Measurements from ENCODE around the gene XRCC2.
"Not testable (repeated sequence)": the region's sequence is repeated elsewhere in the genome, so short reads cannot be mapped to it uniquely, and the experiment has no call there.

Gene XRCC2

GRCh38 chr7:152664636-152665035, 11.3 kb downstream of the XRCC2 start:
- no peak for DNase-seq (ENCODE audit: low spot score)

- no peak for DNase-seq (ENCODE audit: low spot score)
Measured at GRCh38 chr7:152663931-152664330, 12.0 kb downstream of the XRCC2 start.

- peak; percentile 47 for DNase-seq (ENCODE audit: low spot score)
Measured at GRCh38 chr7:152663148-152663740, 12.7 kb downstream of the XRCC2 start.

- no peak for DNase-seq (ENCODE audit: low spot score)
Measured at GRCh38 chr7:152661479-152661878, 14.5 kb downstream of the XRCC2 start.

- no peak for DNase-seq (ENCODE audit: low spot score)
Measured at GRCh38 chr7:152660021-152660420, 15.9 kb downstream of the XRCC2 start.

- no peak for DNase-seq (ENCODE audit: low spot score)
Measured at GRCh38 chr7:152654971-152655370, 21.0 kb downstream of the XRCC2 start.

GRCh38 chr7:152649220-152649619, 26.7 kb downstream of the XRCC2 start:
- DNase-seq (ENCODE audit: low spot score) = no peak

- DNase-seq (ENCODE audit: low spot score) = no peak
Measured at GRCh38 chr7:152647009-152647408, 28.9 kb downstream of the XRCC2 start.

GRCh38 chr7:152646579-152646978, 29.4 kb downstream of the XRCC2 start:
- not testable (repeated sequence) for DNase-seq (ENCODE audit: low spot score)

- no peak for DNase-seq (ENCODE audit: low spot score)
Measured at GRCh38 chr7:152643979-152644559, 31.9 kb downstream of the XRCC2 start.

GRCh38 chr7:152641384-152641783, 34.6 kb downstream of the XRCC2 start:
- no peak for DNase-seq (ENCODE audit: low spot score)

- DNase-seq (ENCODE audit: low spot score) = no peak
Measured at GRCh38 chr7:152640829-152641228, 35.1 kb downstream of the XRCC2 start.

- no peak for DNase-seq (ENCODE audit: low spot score)
Measured at GRCh38 chr7:152637920-152638580, 37.9 kb downstream of the XRCC2 start.

- DNase-seq (ENCODE audit: low spot score) = no peak
Measured at GRCh38 chr7:152637161-152637560, 38.8 kb downstream of the XRCC2 start.

- no peak for DNase-seq (ENCODE audit: low spot score)
Measured at GRCh38 chr7:152636441-152636840, 39.5 kb downstream of the XRCC2 start.

GRCh38 chr7:152633504-152633903, 42.4 kb downstream of the XRCC2 start:
- no peak for DNase-seq (ENCODE audit: low spot score)

GRCh38 chr7:152633072-152633471, 42.9 kb downstream of the XRCC2 start:
- no peak for DNase-seq (ENCODE audit: low spot score)

- not testable (repeated sequence) for DNase-seq (ENCODE audit: low spot score)
Measured at GRCh38 chr7:152628772-152629171, 47.2 kb downstream of the XRCC2 start.

- DNase-seq (ENCODE audit: low spot score) = no peak
Measured at GRCh38 chr7:152624228-152624627, 51.7 kb downstream of the XRCC2 start.

GRCh38 chr7:152621426-152621825, 54.5 kb downstream of the XRCC2 start:
- DNase-seq (ENCODE audit: low spot score) = no peak

- no peak for DNase-seq (ENCODE audit: low spot score)
Measured at GRCh38 chr7:152619027-152619739, 56.8 kb downstream of the XRCC2 start.

- DNase-seq (ENCODE audit: low spot score) = no peak
Measured at GRCh38 chr7:152618427-152618826, 57.5 kb downstream of the XRCC2 start.

GRCh38 chr7:152617056-152617455, 58.9 kb downstream of the XRCC2 start:
- no peak for DNase-seq (ENCODE audit: low spot score)

Measured in D341Med (cell line).